Activated B cell treated with CpG ODN at 0.5 μM for 24 hours (primary cell): ENCODE data around the gene LMNTD2. TPM values are rescaled to one million over a fixed set of nuclear protein-coding genes. Genes with fewer than 3 reads are reported as not detected.
A peak's percentile ranks its signal among the peaks of the same experiment; 100 is the strongest.
"Not testable (repeated sequence)": the region's sequence is repeated elsewhere in the genome, so short reads cannot be mapped to it uniquely, and the experiment has no call there.

Experiments used
- ATAC-seq: fragments of 200-7000 bp; cut with Tn5 transposase; one replicate; pipeline ENCODE4 v1.10.0; 2021; ENCODE audit warnings: low read depth, mild to moderate bottlenecking, moderate library complexity
- CTCF ChIA-PET: fragments of 350-600 bp; sonication (Branson Sonifier 250); formaldehyde crosslinking; loops from one replicate; lab custom pipeline; 2021; ENCODE audit warnings: antibody characterized with exemption; lab: Charles Lee
- POLR2A ChIA-PET: fragments of 350-600 bp; sonication (Branson Sonifier 250); formaldehyde crosslinking; loops from one replicate; lab custom pipeline; 2021; ENCODE audit warnings: antibody characterized with exemption; lab: Charles Lee
- DNase-seq: peaks from one replicate; pipeline ENCODE4 v3.0.0; 2022
- H3K27ac Mint-ChIP-seq: one replicate; pipeline ENCODE4 v1.8.0; 2020; ENCODE audit warnings: mixed read lengths
- H3K27me3 Mint-ChIP-seq: one replicate; pipeline ENCODE4 v1.8.0; 2021; ENCODE audit warnings: mixed read lengths
- H3K36me3 Mint-ChIP-seq: one replicate; pipeline ENCODE4 v1.8.0; 2021; ENCODE audit warnings: low read depth, mixed read lengths
- H3K4me1 Mint-ChIP-seq: one replicate; pipeline ENCODE4 v1.8.0; 2021; ENCODE audit warnings: mixed read lengths
- H3K4me3 Mint-ChIP-seq: one replicate; pipeline ENCODE4 v1.8.0; 2020; ENCODE audit warnings: mild to moderate bottlenecking, mixed read lengths
- H3K9me3 Mint-ChIP-seq: one replicate; pipeline ENCODE4 v1.8.0; 2020; ENCODE audit warnings: mixed read lengths
- intact Hi-C: fragments of 100-400 bp; cut with micrococcal nuclease; formaldehyde crosslinking; loops from one replicate; pipeline ENCODE4 v1.15.1; 2024
- total RNA-seq: library from RNA; stranded (reverse); gene quantifications from 2 replicates; pipeline ENCODE4 v1.2.3, GENCODE V29; 2022
- TF ChIP-seq, protein P1 (sequence below): fragments of 200-600 bp; IDR thresholded peaks from one replicate; pipeline ENCODE4 v1.8.0; 2022; ENCODE audit warnings: antibody characterized with exemption, mild to moderate bottlenecking

Gene LMNTD2
- total RNA-seq, 1 donor from 2014 or later = 8.6 TPM

DNA sequence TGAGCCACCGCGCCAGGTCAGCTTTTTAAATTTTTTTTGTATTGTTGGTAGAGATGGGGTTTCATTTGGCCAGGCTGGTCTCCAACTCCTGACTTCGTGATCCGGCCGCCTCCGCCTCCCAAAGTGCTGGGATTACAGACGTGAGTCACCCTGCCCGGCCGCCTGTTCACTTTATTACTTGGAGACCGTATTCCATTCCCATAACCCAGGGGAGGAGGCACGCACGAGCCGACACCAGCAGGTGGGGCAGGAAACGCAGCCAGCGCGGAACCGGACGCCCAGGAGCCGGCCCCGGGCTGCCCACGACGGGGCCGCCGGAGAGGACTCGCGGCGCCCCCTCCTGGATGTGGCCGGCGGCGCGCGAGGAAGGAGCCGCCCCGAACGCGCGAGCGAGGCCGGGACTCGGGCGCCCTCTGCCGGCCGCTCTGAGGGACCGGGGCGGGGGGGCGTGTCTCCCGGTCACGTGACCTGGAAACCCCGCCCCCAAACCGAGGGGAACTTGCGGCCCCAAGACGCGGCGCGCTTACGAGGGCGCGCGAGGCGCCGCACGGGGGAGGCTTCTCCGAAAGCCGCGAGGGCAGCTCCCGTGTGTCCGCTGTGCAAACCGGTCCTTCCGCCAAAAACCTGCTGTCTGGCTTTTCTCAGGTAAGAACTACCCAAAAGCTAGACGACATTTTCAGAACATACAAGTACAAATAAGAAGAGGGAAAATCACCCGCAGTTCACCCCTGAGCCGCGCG is 41.9 kb downstream of the LMNTD2 start:
- Mint-ChIP-seq H3K27me3 (no peaks in the 10 kb centered on the region), H3K4me3 (peak overlapping the region; percentile 79), H3K4me1 (peaks cover 5% of the 10 kb centered on the region), H3K36me3 (peaks cover 7% of the 10 kb centered on the region), H3K27ac (peak overlapping the region; percentile 83), H3K9me3 (no peaks in the 10 kb centered on the region)
- ChIA-PET CTCF (interaction anchor here (0.6 to 1.6 kb wide), 4 partner anchors 9 to 112 kb away, joined by 3 to 7 read pairs (median 5); partner anchors contain the start of gene HRAS), POLR2A (interaction anchor here (0.7 to 1.2 kb wide), 4 partner anchors 10 to 104 kb away, joined by 3 to 10 read pairs (median 6); partner anchors contain the start of genes HRAS, LRRC56 and SIGIRR)
- intact Hi-C loops = loop anchor here (1.0 to 5.0 kb wide), 3 partner anchors 11 to 211 kb away; partner anchors contain the start of genes IFITM2, LRRC56 and RNH1
- TF ChIP-seq, protein P1, sequence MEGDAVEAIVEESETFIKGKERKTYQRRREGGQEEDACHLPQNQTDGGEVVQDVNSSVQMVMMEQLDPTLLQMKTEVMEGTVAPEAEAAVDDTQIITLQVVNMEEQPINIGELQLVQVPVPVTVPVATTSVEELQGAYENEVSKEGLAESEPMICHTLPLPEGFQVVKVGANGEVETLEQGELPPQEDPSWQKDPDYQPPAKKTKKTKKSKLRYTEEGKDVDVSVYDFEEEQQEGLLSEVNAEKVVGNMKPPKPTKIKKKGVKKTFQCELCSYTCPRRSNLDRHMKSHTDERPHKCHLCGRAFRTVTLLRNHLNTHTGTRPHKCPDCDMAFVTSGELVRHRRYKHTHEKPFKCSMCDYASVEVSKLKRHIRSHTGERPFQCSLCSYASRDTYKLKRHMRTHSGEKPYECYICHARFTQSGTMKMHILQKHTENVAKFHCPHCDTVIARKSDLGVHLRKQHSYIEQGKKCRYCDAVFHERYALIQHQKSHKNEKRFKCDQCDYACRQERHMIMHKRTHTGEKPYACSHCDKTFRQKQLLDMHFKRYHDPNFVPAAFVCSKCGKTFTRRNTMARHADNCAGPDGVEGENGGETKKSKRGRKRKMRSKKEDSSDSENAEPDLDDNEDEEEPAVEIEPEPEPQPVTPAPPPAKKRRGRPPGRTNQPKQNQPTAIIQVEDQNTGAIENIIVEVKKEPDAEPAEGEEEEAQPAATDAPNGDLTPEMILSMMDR = peak; percentile 71
- DNase-seq = peak; percentile 90
- peak; percentile 98 for ATAC-seq

DNA sequence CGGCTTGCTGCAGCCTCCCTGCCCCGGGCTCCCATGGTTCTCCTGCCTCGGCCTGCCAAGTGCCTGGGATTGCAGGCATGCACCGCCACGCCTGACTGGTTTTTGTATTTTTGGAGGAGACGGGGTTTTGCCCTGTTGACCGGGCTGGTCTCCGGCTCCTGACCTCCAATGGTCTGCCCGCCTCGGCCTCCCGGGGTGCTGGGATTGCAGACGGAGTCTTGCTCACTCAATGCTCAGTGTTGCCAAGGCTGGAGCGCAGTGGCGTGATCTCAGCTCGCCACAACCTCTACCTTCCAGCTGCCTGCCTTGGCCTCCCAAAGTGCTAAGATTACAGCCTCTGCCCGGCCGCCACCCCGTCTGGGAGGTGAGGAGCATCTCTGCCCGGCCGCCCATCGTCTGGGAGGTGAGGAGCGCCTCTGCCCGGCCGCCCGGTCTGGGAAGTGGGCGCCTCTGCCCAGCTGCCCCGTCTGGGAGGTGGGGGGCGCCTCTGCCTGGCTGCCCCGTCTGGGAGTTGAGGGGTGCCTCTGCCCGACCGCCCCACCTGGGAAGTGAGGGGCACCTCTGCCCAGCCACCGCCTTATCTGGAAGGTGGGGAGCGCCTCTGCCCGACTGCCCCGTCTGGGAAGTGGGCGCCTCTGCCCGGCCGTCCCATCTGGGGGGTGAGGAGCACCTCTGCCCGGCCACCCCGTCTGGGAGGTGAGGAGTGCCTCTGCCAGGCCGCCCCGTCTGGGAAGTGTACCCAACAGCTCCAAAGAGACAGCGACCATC is 43.4 kb downstream of the LMNTD2 start:
- intact Hi-C loops = loop anchor here (5.0 kb wide), 1 partner anchor 210 kb away; the partner anchor contains the start of gene IFITM2
- CTCF ChIA-PET, H3K9me3 Mint-ChIP-seq, ATAC-seq, H3K4me3 Mint-ChIP-seq, H3K27me3 Mint-ChIP-seq, H3K4me1 Mint-ChIP-seq, DNase-seq, H3K27ac Mint-ChIP-seq: not testable (repeated sequence)
- peaks cover 11% of the 10 kb centered on the region for H3K36me3 Mint-ChIP-seq
- POLR2A ChIA-PET = interaction anchor here (0.9 to 1.4 kb wide), 2 partner anchors 11 to 22 kb away, joined by 3 to 4 read pairs; partner anchors contain the start of gene RNH1

DNA sequence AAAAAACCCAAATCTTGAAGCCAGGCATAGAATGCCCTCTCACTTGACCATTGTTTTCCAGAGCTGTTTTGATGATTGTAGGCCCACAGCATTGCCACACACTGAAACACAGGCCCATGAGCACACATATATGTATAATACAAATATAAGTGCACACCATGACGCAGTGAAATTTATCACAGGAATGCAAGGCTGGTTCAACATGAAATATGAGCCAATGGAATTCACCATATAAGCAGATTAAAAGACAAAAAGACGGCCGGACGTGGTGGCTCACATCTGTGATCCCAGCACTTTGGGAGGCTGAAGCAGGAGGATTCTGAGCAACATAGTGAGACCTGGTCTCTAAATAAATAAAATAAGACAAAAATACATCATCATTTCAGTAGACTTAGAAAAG is 44.1 kb downstream of the LMNTD2 start:
- ATAC-seq (no peak), DNase-seq (no peak)
- ChIA-PET POLR2A (interaction anchor here (1.4 kb wide), 1 partner anchor 10 kb away, joined by 4 read pairs; the partner anchor contains the start of gene RNH1), CTCF (no interaction called here)
- H3K4me3 Mint-ChIP-seq = no peak overlapping the region
- no peaks in the 10 kb centered on the region for H3K9me3 Mint-ChIP-seq
- H3K4me1 Mint-ChIP-seq = peaks cover 6% of the 10 kb centered on the region
- TF ChIP-seq, protein P1 = no peak
- H3K36me3 Mint-ChIP-seq = peaks cover 11% of the 10 kb centered on the region
- no peak overlapping the region for H3K27ac Mint-ChIP-seq
- no peaks in the 10 kb centered on the region for H3K27me3 Mint-ChIP-seq
- intact Hi-C loops = loop anchor here (5.0 kb wide), 1 partner anchor 209 kb away; the partner anchor contains the start of gene IFITM2

DNA sequence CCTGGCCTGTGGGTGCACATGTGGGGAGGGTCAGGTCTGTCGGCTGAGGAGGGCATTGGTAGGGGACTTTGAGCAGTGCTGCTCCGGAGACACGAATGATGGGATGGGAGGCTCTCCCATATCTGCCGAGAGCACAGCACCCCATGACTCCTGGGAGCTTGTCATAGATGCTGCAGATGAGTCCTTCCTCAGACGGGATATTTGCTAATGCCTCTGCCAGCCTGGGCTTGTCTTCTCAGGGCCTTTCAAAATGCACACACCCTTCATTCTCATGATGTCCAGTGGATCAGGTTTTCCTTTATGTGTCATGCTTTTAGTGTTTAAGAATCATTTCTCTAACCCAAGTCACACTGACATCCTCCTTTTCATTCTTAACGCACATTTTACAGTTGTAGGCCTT is 45.4 kb downstream of the LMNTD2 start:
- ChIA-PET CTCF (interaction anchor here (0.8 kb wide), 1 partner anchor 66 kb away, joined by 3 read pairs; no protein-coding TSS in a partner anchor), POLR2A (no interaction called here)
- TF ChIP-seq, protein P1 = no peak
- H3K27ac Mint-ChIP-seq = peak overlapping the region; percentile 7
- H3K9me3 Mint-ChIP-seq = no peaks in the 10 kb centered on the region
- H3K4me3 Mint-ChIP-seq = no peak overlapping the region
- H3K27me3 Mint-ChIP-seq = no peaks in the 10 kb centered on the region
- intact Hi-C loops = loop anchor here (5.0 kb wide), 1 partner anchor 208 kb away; the partner anchor contains the start of gene IFITM2
- peaks cover 15% of the 10 kb centered on the region for H3K36me3 Mint-ChIP-seq
- ATAC-seq (no peak), DNase-seq (no peak)
- peaks cover 6% of the 10 kb centered on the region for H3K4me1 Mint-ChIP-seq

DNA sequence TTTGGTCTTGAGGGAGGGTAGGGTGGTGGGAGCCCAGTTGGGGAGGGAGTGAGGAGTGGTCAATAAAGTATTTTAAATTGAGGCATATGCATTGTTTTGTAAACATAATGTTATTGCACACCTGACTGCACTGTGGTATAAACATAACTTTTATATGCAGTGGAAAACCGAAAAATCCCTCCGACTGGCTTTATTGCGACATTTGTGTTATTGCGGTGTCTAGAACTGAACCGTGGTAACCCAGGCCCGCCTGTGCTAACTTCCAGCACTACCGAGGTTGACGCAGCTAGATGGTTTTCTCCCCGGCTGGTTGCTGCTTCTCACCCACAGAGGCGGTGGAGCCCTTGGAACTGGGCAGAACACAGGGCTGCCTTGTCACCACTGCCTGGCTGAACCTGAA is 45.9 kb downstream of the LMNTD2 start:
- DNase-seq (no peak), ATAC-seq (no peak)
- H3K27ac Mint-ChIP-seq = peak overlapping the region; percentile 7
- intact Hi-C loops = loop anchor here (5.0 kb wide), 1 partner anchor 207 kb away; the partner anchor contains the start of gene IFITM2
- peaks cover 20% of the 10 kb centered on the region for H3K36me3 Mint-ChIP-seq
- H3K4me1 Mint-ChIP-seq = peaks cover 6% of the 10 kb centered on the region
- H3K4me3 Mint-ChIP-seq = no peak overlapping the region
- ChIA-PET POLR2A (no interaction called here), CTCF (no interaction called here)
- TF ChIP-seq, protein P1 = no peak
- no peaks in the 10 kb centered on the region for H3K27me3 Mint-ChIP-seq
- no peaks in the 10 kb centered on the region for H3K9me3 Mint-ChIP-seq
